Measurements from ENCODE around the gene LNP1.
A peak's percentile ranks its signal among the peaks of the same experiment; 100 is the strongest.
"Not testable (repeated sequence)": the region's sequence is repeated elsewhere in the genome, so short reads cannot be mapped to it uniquely, and the experiment has no call there.

Gene LNP1

GRCh38 chr3:100477851-100478360 lies 76.6 kb downstream of the LNP1 start:
- not testable (repeated sequence) for DNase-seq (ENCODE audit: low read depth in 2 of 2)

GRCh38 chr3:100478521-100478920 lies 77.2 kb downstream of the LNP1 start:
- DNase-seq (ENCODE audit: low read depth in 2 of 2) = not testable (repeated sequence)

- no peak for DNase-seq (ENCODE audit: low read depth in 2 of 2)
Observed at GRCh38 chr3:100480081-100480480, 78.7 kb downstream of the LNP1 start.

GRCh38 chr3:100482176-100482575 lies 80.8 kb downstream of the LNP1 start:
- DNase-seq (ENCODE audit: low read depth in 2 of 2) = no peak

GRCh38 chr3:100483529-100483928 lies 82.2 kb downstream of the LNP1 start:
- DNase-seq (ENCODE audit: low read depth in 2 of 2) = no peak

GRCh38 chr3:100486808-100487207 lies 85.5 kb downstream of the LNP1 start:
- DNase-seq (ENCODE audit: low read depth in 2 of 2) = no peak

GRCh38 chr3:100489118-100489517 lies 87.8 kb downstream of the LNP1 start:
- DNase-seq (ENCODE audit: low read depth in 2 of 2) = no peak

GRCh38 chr3:100492059-100493006 lies 91.0 kb downstream of the LNP1 start, which contains the start of gene TMEM45A:
TSS of gene TMEM45A (plus strand) at chr3:100492619. CDS start at chr3:100555212, 62,593 bp downstream.
- peak; percentile 56 to 78 for DNase-seq (ENCODE audit: low read depth in 2 of 2)

GRCh38 chr3:100496711-100497261 lies 95.4 kb downstream of the LNP1 start:
- no peak for DNase-seq (ENCODE audit: low read depth in 2 of 2)

GRCh38 chr3:100499651-100500050 lies 98.3 kb downstream of the LNP1 start:
- no peak for DNase-seq (ENCODE audit: low read depth in 2 of 2)

GRCh38 chr3:100500320-100500880 lies 99.1 kb downstream of the LNP1 start:
- DNase-seq (ENCODE audit: low read depth in 2 of 2) = no peak

GRCh38 chr3:100503448-100503847 lies 102.1 kb downstream of the LNP1 start:
- DNase-seq (ENCODE audit: low read depth in 2 of 2) = no peak
